HCT116 (cell line): ENCODE results near the gene LRRN3. TPM values are rescaled to one million over a fixed set of nuclear protein-coding genes. Genes with fewer than 3 reads are reported as not detected.

Experiments used
- ATAC-seq: fragments of 200-7000 bp; cut with Tn5 transposase; 2 replicates; pipeline ENCODE4 v1.9.1; 2020; ENCODE audit warnings: mild to moderate bottlenecking, moderate library complexity
- BruUV-seq: library from RNA; stranded (reverse); fragments of 400-500 nt; replicated peaks from 2 replicates; lab custom pipeline; 2021; lab: Mats Ljungman, UMichigan
- CTCF ChIA-PET: fragments of 300-600 bp; sonication (Branson Sonifier 250); formaldehyde crosslinking; loops from one replicate; lab custom pipeline; 2021; ENCODE audit warnings: antibody characterized with exemption; lab: Charles Lee
- POLR2A ChIA-PET: fragments of 300-600, 350-600 bp; sonication (Branson Sonifier 250); formaldehyde crosslinking; loops from one replicate; lab custom pipeline; 2021; ENCODE audit warnings: antibody characterized with exemption; lab: Charles Lee
- RAD21 ChIA-PET, 2 experiments: fragments of 300-600 bp; sonication (Branson Sonifier 250); formaldehyde crosslinking; loops; one replicate each; lab custom pipeline; 2023; ENCODE audit warnings: low total read pairs in 2 of 2; ENCODE audit not compliant: uncharacterized antibody in 2 of 2, unreplicated experiment in 2 of 2, low non-redundant PET in 1 of 2; lab: Charles Lee
- DNase-seq: peaks from one replicate; pipeline ENCODE4 v3.0.0-alpha.2; 2010; ENCODE audit warnings: low read depth, low spot score
- H2AFZ ChIP-seq: fragments of 200-600 bp; shearing (Covaris generic), sonication (generic); 2 replicates; pipeline ENCODE4 v1.6.1; 2017; ENCODE audit warnings: low read depth, mixed run types, mixed read lengths, antibody characterized with exemption, low read length; ENCODE audit not compliant: poor library complexity, severe bottlenecking
- H3K27ac ChIP-seq: 2 replicates; pipeline ENCODE4 v1.5.1; 2012; ENCODE audit warnings: low read depth, low read length
- H3K27me3 ChIP-seq: fragments of 200-600 bp; sonication (generic); 2 replicates; pipeline ENCODE4 v1.6.1; 2016; ENCODE audit warnings: mixed run types, low read length, mixed read lengths; ENCODE audit not compliant: insufficient read depth
- H3K36me3 ChIP-seq, 2 experiments: fragments of 200-500 bp in 1 of 2; fragments of 200-600 bp in 1 of 2; sonication (Bioruptor generic) in 1 of 2; sonication (generic) in 1 of 2; 2 replicates each; pipeline versions ENCODE4 v1.5.1 to v1.6.1; 2014 to 2016; ENCODE audit warnings: low read length in 2 of 2, inconsistent platforms in 1 of 2, mixed read lengths in 1 of 2, mixed run types in 1 of 2; ENCODE audit not compliant: insufficient read depth in 2 of 2, control insufficient read depth in 1 of 2
- H3K4me1 ChIP-seq, 2 experiments: fragments of 200-600 bp in 1 of 2; sonication (generic) in 1 of 2; 2 replicates each; pipeline versions ENCODE4 v1.5.1 to v1.6.1; 2012 to 2017; ENCODE audit warnings: low read length in 2 of 2, inconsistent platforms in 1 of 2, mild to moderate bottlenecking in 1 of 2, mixed read lengths in 1 of 2, mixed run types in 1 of 2, moderate library complexity in 1 of 2; ENCODE audit not compliant: insufficient read depth in 2 of 2, control insufficient read depth in 1 of 2
- H3K4me2 ChIP-seq: fragments of 200-600 bp; sonication (generic); 2 replicates; pipeline ENCODE4 v1.6.1; 2017; ENCODE audit warnings: mixed run types, low read length, mixed read lengths
- H3K4me3 ChIP-seq, 2 experiments: fragments of 200-600 bp in 1 of 2; sonication (generic) in 1 of 2; replicated peaks in 1 of 2; 2 replicates each; pipeline ENCODE4 v1.5.1; 2011 to 2016; ENCODE audit warnings: low read length in 2 of 2, control low read depth in 1 of 2, low read depth in 1 of 2, mild to moderate bottlenecking in 1 of 2, mixed read lengths in 1 of 2, mixed run types in 1 of 2
- H3K79me2 ChIP-seq: fragments of 200-600 bp; sonication (generic); 2 replicates; pipeline ENCODE4 v1.6.1; 2017; ENCODE audit warnings: mild to moderate bottlenecking, mixed run types, low read length, moderate library complexity, mixed read lengths; ENCODE audit not compliant: insufficient read depth
- H3K9ac ChIP-seq: fragments of 200-600 bp; sonication (generic); 2 replicates; pipeline ENCODE4 v1.6.1; 2016; ENCODE audit warnings: low read length, mixed read lengths
- H3K9me2 ChIP-seq: fragments of 200-600 bp; sonication (generic), shearing (Covaris generic); 2 replicates; pipeline ENCODE4 v1.6.1; 2017; ENCODE audit warnings: mixed run types, mild to moderate bottlenecking, moderate library complexity; ENCODE audit not compliant: insufficient read depth
- H3K9me3 ChIP-seq, 2 experiments: fragments of 200-500 bp in 1 of 2; fragments of 200-600 bp in 1 of 2; sonication (Bioruptor generic) in 1 of 2; sonication (generic) in 1 of 2; 2 replicates each; pipeline ENCODE4 v1.6.1; 2014 to 2017; ENCODE audit warnings: low read length in 2 of 2, mixed read lengths in 2 of 2, inconsistent platforms in 1 of 2, low read depth in 1 of 2, mild to moderate bottlenecking in 1 of 2, mixed run types in 1 of 2, moderate library complexity in 1 of 2; ENCODE audit not compliant: control insufficient read depth in 1 of 2, insufficient read depth in 1 of 2
- H4K20me1 ChIP-seq: fragments of 200-600 bp; sonication (generic), shearing (Covaris generic); 2 replicates; pipeline ENCODE4 v1.6.1; 2017; ENCODE audit warnings: mixed run types, mild to moderate bottlenecking, moderate library complexity; ENCODE audit not compliant: insufficient read depth
- EZH2phosphoT487 ChIP-seq: fragments of 200-600 bp; IDR thresholded peaks from 2 replicates; pipeline ENCODE4 v1.6.1; 2018; ENCODE audit warnings: antibody characterized with exemption, borderline replicate concordance
- JUND ChIP-seq: IDR thresholded peaks from 2 replicates; pipeline ENCODE4 v1.6.1; 2012
- RAD21 ChIP-seq: IDR thresholded peaks from 2 replicates; pipeline ENCODE4 v1.6.1; 2012; ENCODE audit warnings: low read depth, mild to moderate bottlenecking
- SIN3A ChIP-seq: IDR thresholded peaks from 2 replicates; pipeline ENCODE4 v1.6.1; 2012; ENCODE audit warnings: low read depth
- SP1 ChIP-seq: IDR thresholded peaks from 2 replicates; pipeline ENCODE4 v1.6.1; 2012; ENCODE audit warnings: low read depth
- SRF ChIP-seq: IDR thresholded peaks from 2 replicates; pipeline ENCODE4 v1.6.1; 2012; ENCODE audit warnings: low read depth
- ZFX ChIP-seq: fragments of 450-650 bp; IDR thresholded peaks from 2 replicates; pipeline ENCODE4 v1.6.1; 2017
- intact Hi-C: fragments of 100-400 bp; cut with micrococcal nuclease; formaldehyde crosslinking; loops from 2 replicates; pipeline ENCODE4 v1.10.0; 2022
- total RNA-seq: library from RNA; stranded (reverse); gene quantifications from one replicate; pipeline ENCODE4 v1.2.1, GENCODE V29; 2021; ENCODE audit not compliant: unreplicated experiment
- TF ChIP-seq, protein P1 (sequence below): IDR thresholded peaks from 2 replicates; pipeline ENCODE4 v1.6.1; 2012
- TF ChIP-seq, protein P2 (sequence below), 3 experiments: fragments of 200-600 bp in 1 of 3; sonication (generic) in 1 of 3; IDR thresholded peaks in 2 of 3; conservative IDR thresholded peaks in 1 of 3; 2 replicates each; pipeline ENCODE4 v1.5.1; 2012 to 2017; ENCODE audit warnings: low read depth in 2 of 3, low read length in 2 of 3, antibody characterized with exemption in 1 of 3, borderline replicate concordance in 1 of 3, control low read depth in 1 of 3, mild to moderate bottlenecking in 1 of 3, mixed read lengths in 1 of 3, mixed run types in 1 of 3, moderate library complexity in 1 of 3; ENCODE audit not compliant: insufficient read depth in 1 of 3
- TF ChIP-seq, protein P3 (sequence below): IDR thresholded peaks from 2 replicates; pipeline ENCODE4 v1.6.1; 2012
- TF ChIP-seq, protein P4 (sequence below): IDR thresholded peaks from 2 replicates; pipeline ENCODE4 v1.6.1; 2011; ENCODE audit warnings: mild to moderate bottlenecking, low read length, moderate library complexity; ENCODE audit not compliant: insufficient replicate concordance; ENCODE audit errors: extremely low read depth
- TF ChIP-seq, protein P5 (sequence below): IDR thresholded peaks from 2 replicates; pipeline ENCODE4 v1.6.1; 2012; ENCODE audit warnings: low read depth

LRRN3 gene
- total RNA-seq, 1 experiment from 2014 or later: 0.07 TPM

DNA sequence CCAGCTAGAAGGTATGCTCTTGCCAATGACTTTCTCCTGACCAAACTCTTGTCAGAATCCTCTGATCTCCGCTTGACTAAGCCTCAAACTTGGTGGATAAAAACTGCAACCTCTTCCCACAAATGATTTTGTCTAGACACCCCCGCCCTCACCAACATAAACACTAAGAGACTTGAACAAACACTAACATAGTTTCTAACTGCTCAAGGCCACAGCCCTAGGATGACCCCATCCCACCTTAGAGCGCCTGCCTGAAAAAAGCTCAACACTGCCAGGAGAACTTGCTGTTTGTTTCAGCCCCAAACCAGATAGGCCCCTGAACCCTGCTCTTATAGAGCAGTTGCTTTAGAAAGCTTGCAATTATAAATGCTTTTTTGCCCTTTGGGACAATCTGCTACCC, 71.8 kb downstream of the LRRN3 start:
- DNase-seq (no peak), ATAC-seq (no peak)
- H3K4me1 ChIP-seq: no peaks in the 10 kb centered on the region
- intact Hi-C loops: no loop called here
- no peaks in the 10 kb centered on the region for H3K79me2 ChIP-seq
- ChIA-PET CTCF (no interaction called here), RAD21 (no interaction called here), POLR2A (no interaction called here)
- no peak overlapping the region for H3K27ac ChIP-seq
- H3K4me2 ChIP-seq: no peak overlapping the region
- H3K36me3 ChIP-seq: no peaks in the 10 kb centered on the region
- no peak overlapping the region for H3K9ac ChIP-seq
- no peak overlapping the region for H2AFZ ChIP-seq
- no peaks in the 10 kb centered on the region for H3K27me3 ChIP-seq
- H3K9me3 ChIP-seq: no peaks in the 10 kb centered on the region
- no peaks in the 10 kb centered on the region for H4K20me1 ChIP-seq
- no peaks in the 10 kb centered on the region for H3K9me2 ChIP-seq
- BruUV-seq: no TSS peak
- TF ChIP-seq, protein P1, sequence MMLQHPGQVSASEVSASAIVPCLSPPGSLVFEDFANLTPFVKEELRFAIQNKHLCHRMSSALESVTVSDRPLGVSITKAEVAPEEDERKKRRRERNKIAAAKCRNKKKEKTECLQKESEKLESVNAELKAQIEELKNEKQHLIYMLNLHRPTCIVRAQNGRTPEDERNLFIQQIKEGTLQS: no peak
- TF ChIP-seq, protein P2, sequence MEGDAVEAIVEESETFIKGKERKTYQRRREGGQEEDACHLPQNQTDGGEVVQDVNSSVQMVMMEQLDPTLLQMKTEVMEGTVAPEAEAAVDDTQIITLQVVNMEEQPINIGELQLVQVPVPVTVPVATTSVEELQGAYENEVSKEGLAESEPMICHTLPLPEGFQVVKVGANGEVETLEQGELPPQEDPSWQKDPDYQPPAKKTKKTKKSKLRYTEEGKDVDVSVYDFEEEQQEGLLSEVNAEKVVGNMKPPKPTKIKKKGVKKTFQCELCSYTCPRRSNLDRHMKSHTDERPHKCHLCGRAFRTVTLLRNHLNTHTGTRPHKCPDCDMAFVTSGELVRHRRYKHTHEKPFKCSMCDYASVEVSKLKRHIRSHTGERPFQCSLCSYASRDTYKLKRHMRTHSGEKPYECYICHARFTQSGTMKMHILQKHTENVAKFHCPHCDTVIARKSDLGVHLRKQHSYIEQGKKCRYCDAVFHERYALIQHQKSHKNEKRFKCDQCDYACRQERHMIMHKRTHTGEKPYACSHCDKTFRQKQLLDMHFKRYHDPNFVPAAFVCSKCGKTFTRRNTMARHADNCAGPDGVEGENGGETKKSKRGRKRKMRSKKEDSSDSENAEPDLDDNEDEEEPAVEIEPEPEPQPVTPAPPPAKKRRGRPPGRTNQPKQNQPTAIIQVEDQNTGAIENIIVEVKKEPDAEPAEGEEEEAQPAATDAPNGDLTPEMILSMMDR (IDR thresholded peaks at IDR 0.05 in 2 of 3, conservative IDR thresholded peaks at IDR 0.05 in 1 of 3; ENCODE audit: borderline replicate concordance in 1 of 3, insufficient read depth in 1 of 3, low read depth in 2 of 3, low read length in 2 of 3): no peak
- TF ChIP-seq SRF (no peak), JUND (no peak), SIN3A (no peak), RAD21 (no peak), SP1 (no peak), EZH2phosphoT487 (no peak), ZFX (no peak)
- TF ChIP-seq, protein P3, sequence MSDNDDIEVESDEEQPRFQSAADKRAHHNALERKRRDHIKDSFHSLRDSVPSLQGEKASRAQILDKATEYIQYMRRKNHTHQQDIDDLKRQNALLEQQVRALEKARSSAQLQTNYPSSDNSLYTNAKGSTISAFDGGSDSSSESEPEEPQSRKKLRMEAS: no peak
- TF ChIP-seq, protein P4, sequence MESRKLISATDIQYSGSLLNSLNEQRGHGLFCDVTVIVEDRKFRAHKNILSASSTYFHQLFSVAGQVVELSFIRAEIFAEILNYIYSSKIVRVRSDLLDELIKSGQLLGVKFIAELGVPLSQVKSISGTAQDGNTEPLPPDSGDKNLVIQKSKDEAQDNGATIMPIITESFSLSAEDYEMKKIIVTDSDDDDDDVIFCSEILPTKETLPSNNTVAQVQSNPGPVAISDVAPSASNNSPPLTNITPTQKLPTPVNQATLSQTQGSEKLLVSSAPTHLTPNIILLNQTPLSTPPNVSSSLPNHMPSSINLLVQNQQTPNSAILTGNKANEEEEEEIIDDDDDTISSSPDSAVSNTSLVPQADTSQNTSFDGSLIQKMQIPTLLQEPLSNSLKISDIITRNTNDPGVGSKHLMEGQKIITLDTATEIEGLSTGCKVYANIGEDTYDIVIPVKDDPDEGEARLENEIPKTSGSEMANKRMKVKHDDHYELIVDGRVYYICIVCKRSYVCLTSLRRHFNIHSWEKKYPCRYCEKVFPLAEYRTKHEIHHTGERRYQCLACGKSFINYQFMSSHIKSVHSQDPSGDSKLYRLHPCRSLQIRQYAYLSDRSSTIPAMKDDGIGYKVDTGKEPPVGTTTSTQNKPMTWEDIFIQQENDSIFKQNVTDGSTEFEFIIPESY: no peak
- TF ChIP-seq, protein P5, sequence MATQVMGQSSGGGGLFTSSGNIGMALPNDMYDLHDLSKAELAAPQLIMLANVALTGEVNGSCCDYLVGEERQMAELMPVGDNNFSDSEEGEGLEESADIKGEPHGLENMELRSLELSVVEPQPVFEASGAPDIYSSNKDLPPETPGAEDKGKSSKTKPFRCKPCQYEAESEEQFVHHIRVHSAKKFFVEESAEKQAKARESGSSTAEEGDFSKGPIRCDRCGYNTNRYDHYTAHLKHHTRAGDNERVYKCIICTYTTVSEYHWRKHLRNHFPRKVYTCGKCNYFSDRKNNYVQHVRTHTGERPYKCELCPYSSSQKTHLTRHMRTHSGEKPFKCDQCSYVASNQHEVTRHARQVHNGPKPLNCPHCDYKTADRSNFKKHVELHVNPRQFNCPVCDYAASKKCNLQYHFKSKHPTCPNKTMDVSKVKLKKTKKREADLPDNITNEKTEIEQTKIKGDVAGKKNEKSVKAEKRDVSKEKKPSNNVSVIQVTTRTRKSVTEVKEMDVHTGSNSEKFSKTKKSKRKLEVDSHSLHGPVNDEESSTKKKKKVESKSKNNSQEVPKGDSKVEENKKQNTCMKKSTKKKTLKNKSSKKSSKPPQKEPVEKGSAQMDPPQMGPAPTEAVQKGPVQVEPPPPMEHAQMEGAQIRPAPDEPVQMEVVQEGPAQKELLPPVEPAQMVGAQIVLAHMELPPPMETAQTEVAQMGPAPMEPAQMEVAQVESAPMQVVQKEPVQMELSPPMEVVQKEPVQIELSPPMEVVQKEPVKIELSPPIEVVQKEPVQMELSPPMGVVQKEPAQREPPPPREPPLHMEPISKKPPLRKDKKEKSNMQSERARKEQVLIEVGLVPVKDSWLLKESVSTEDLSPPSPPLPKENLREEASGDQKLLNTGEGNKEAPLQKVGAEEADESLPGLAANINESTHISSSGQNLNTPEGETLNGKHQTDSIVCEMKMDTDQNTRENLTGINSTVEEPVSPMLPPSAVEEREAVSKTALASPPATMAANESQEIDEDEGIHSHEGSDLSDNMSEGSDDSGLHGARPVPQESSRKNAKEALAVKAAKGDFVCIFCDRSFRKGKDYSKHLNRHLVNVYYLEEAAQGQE: no peak
- H3K4me3 ChIP-seq: no peak overlapping the region
